Activated CD8-positive, alpha-beta memory T cell treated with anti-CD3 and anti-CD28 coated beads, Interleukin-2, amount 10 ng/mL, durations not matched to agents 7 days and 5 days (primary cell): Measurements from ENCODE around the gene IQGAP2. TPM values are rescaled to one million over a fixed set of nuclear protein-coding genes. Genes with fewer than 3 reads are reported as not detected.
A peak's percentile ranks its signal among the peaks of the same experiment; 100 is the strongest.

ENCODE experiments used
- ATAC-seq: fragments of 150-1000 bp; cut with Tn5 transposase; one replicate; pipeline ENCODE4 v1.10.0; 2021; ENCODE audit warnings: moderate library complexity
- CTCF ChIA-PET: fragments of 350-600 bp; sonication (Branson Sonifier 250); formaldehyde crosslinking; loops from one replicate; lab custom pipeline; 2021; ENCODE audit warnings: antibody characterized with exemption; lab: Charles Lee
- DNase-seq: peaks from one replicate; pipeline ENCODE4 v3.0.0-alpha.2; 2020
- H3K27ac Mint-ChIP-seq: one replicate; pipeline ENCODE4 v1.8.0; 2021; ENCODE audit warnings: mild to moderate bottlenecking, mixed read lengths
- H3K27me3 Mint-ChIP-seq: one replicate; pipeline ENCODE4 v1.8.0; 2021; ENCODE audit warnings: mixed read lengths
- H3K36me3 Mint-ChIP-seq: one replicate; pipeline ENCODE4 v1.8.0; 2021; ENCODE audit warnings: mild to moderate bottlenecking, mixed read lengths
- H3K4me1 Mint-ChIP-seq: one replicate; pipeline ENCODE4 v1.8.0; 2021; ENCODE audit warnings: mixed read lengths
- H3K4me3 Mint-ChIP-seq: one replicate; pipeline ENCODE4 v1.8.0; 2021; ENCODE audit warnings: mild to moderate bottlenecking, moderate library complexity, mixed read lengths
- H3K9me3 Mint-ChIP-seq: one replicate; pipeline ENCODE4 v1.8.0; 2022; ENCODE audit warnings: low read depth, mixed read lengths
- total RNA-seq, 2 experiments: library from RNA; stranded (reverse); gene quantifications; one replicate each; pipeline ENCODE4 v1.2.3, GENCODE V29; 2021

The IQGAP2 gene
- total RNA-seq, 2 experiments from 2014 or later, result 70.2 to 118 TPM

DNA sequence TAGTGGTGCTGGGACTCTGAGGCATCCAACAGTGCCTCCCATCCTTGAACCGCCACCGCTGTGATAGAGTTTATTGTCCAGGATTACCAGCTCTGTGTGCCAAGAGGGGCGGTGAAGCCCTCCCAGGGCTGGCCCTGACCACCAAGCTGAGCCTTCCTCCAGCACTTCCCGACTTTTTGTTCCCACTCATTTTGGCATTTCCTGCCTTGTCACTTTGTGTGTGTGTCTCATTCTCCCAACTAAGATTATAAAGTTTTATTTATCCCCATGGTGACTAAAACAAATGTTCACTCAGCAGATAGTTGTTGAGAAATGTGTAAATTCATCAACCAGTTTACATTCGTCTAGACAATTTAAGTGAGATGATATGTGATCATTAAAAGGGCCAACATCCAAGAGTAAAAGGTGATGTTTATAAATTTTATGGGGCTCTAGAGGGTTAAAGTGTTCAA is 315.3 kb downstream of the IQGAP2 start:
- no peak for DNase-seq
- Mint-ChIP-seq H3K27me3 (peaks cover 2% of the 10 kb centered on the region), H3K4me3 (peak overlapping the region; percentile 89), H3K4me1 (peaks cover 57% of the 10 kb centered on the region), H3K27ac (no peak overlapping the region), H3K36me3 (peaks cover 32% of the 10 kb centered on the region), H3K9me3 (no peaks in the 10 kb centered on the region)
- CTCF ChIA-PET, result interaction anchor here (1.1 to 1.8 kb wide), 4 partner anchors 14 to 56 kb away, joined by 4 to 8 read pairs (median 5); no protein-coding TSS in a partner anchor
- ATAC-seq, result no peak

DNA sequence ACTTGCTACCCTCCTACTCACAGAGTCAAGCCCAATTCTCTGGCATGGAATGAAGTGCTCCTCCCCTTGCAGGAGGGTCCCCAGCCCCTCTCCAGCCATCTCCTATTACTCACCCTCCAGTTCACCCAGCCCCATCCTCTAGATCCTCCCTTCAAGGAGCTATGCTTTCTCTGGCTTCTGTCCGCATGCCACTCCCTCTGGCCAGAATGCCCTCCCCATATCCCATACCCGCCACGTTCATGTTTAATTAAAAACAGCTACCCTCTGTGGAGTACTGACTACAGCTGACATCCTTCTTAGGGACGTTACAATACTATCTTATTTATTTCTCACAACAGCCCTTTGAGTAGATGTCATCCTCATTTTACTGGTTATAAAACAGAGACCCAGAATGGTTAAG is 315.8 kb downstream of the IQGAP2 start:
- ATAC-seq (no peak), DNase-seq (no peak)
- peaks cover 56% of the 10 kb centered on the region for H3K4me1 Mint-ChIP-seq
- peaks cover 2% of the 10 kb centered on the region for H3K27me3 Mint-ChIP-seq
- no peak overlapping the region for H3K4me3 Mint-ChIP-seq
- no peaks in the 10 kb centered on the region for H3K9me3 Mint-ChIP-seq
- H3K27ac Mint-ChIP-seq, result no peak overlapping the region
- H3K36me3 Mint-ChIP-seq, result peaks cover 36% of the 10 kb centered on the region
- CTCF ChIA-PET, result interaction anchor here (1.1 to 1.8 kb wide), 4 partner anchors 13 to 56 kb away, joined by 4 to 8 read pairs (median 5); no protein-coding TSS in a partner anchor

DNA sequence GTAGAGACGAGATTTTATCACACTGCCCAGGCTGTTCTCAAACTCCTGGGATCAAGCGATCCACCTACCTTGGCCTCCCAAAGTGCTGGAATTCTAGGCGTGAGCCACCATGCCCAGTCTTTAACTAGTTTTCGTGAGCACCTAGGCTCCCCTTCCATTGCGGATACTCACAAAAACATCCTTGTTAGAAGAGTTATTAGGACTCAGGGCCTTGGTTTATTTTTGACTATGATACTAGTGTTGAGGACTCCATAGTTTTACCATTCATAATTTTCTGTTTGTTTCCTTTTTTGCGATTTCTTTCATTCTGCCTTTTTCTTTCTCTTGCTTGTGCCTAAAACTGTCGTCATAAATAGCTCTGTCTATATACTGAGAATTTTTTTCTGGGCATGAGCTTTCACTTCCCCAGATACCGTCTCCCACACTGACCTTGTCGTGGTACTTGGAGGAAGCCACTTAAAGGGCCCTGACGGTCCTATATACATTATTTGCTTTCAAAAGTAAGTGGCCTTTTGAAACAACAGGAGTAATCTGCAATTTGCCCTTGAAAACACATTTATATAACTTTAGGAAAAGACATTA is 318.0 kb downstream of the IQGAP2 start:
- Mint-ChIP-seq H3K27me3 (no peaks in the 10 kb centered on the region), H3K4me3 (peak overlapping the region; percentile 8), H3K36me3 (peaks cover 53% of the 10 kb centered on the region), H3K9me3 (no peaks in the 10 kb centered on the region), H3K4me1 (peaks cover 60% of the 10 kb centered on the region), H3K27ac (peak overlapping the region; percentile 48)
- ATAC-seq (no peak), DNase-seq (peak; percentile 28)
- CTCF ChIA-PET, result interaction anchor here (1.0 kb wide), 2 partner anchors 11 to 119 kb away, joined by 3 to 4 read pairs; no protein-coding TSS in a partner anchor

DNA sequence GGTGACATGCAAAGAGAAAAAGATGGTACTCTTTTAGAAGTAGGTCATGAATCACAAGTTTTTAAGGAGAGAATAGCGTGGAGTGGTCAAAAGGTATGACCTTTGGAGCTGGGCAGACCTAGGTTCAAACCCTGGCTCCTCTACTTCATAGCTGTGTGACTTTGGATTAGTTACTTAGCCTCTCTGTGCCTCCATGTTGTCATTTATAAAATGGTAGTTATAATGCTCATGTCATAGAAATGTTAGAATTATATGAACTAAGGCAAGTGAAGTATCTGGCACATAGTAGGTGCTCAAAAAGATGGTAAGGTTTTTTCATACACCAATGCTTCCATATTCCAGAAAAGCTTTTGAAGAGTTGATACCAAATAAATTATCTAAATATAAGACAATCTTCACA is 320.2 kb downstream of the IQGAP2 start:
- Mint-ChIP-seq H3K27me3 (no peaks in the 10 kb centered on the region), H3K36me3 (peaks cover 61% of the 10 kb centered on the region), H3K27ac (no peak overlapping the region), H3K4me3 (no peak overlapping the region), H3K9me3 (peaks cover 7% of the 10 kb centered on the region), H3K4me1 (peaks cover 44% of the 10 kb centered on the region)
- ATAC-seq (no peak), DNase-seq (no peak)
- CTCF ChIA-PET, result interaction anchor here (1.2 to 1.9 kb wide), 3 partner anchors 9 to 51 kb away, joined by 4 to 11 read pairs (median 6); no protein-coding TSS in a partner anchor

DNA sequence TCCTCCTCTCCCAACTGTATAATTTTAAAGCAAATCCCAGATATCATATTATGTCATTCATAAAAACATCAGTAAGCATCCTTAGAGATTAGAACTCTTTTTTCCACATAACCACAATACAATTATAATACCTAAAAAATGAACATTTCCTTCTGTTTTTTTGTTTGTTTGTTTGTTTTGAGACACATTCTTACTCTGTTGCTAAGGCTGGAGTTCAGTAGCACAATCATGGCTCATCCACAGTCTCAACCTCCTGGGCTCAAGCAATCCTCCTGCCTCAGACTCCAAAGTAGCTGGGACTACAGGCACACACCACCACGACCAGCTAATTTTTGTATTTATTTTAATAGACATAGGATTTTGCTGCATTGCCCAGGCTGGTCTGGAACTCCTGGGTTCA is 320.8 kb downstream of the IQGAP2 start:
- no peaks in the 10 kb centered on the region for H3K27me3 Mint-ChIP-seq
- no peak for DNase-seq
- no peak for ATAC-seq
- no peak overlapping the region for H3K27ac Mint-ChIP-seq
- no peak overlapping the region for H3K4me3 Mint-ChIP-seq
- CTCF ChIA-PET, result interaction anchor here (1.2 to 1.9 kb wide), 2 partner anchors 9 to 51 kb away, joined by 6 to 11 read pairs; no protein-coding TSS in a partner anchor
- H3K9me3 Mint-ChIP-seq, result peaks cover 8% of the 10 kb centered on the region
- peaks cover 59% of the 10 kb centered on the region for H3K36me3 Mint-ChIP-seq
- H3K4me1 Mint-ChIP-seq, result peaks cover 38% of the 10 kb centered on the region

DNA sequence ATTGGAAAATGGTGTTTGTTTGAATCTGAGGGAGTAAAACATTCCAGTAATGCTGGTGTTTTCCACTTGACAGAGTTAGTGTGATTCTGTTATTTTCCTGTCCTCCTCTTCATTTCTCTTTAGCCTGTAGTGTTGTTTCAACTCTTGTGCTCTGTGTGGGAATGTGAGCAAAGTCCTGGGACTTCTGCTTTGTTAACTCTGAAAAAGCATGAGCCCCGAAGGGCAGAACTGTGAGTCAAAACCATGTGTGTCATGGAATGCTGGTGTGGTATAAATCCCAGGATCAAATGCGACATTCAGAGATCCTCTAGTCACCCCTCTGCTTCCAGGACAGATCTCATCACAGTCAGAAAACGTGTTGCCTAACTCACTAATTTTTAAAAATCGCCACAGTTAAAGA is 321.8 kb downstream of the IQGAP2 start:
- ATAC-seq (no peak), DNase-seq (no peak)
- Mint-ChIP-seq H3K4me1 (peaks cover 32% of the 10 kb centered on the region), H3K27ac (no peak overlapping the region), H3K36me3 (peaks cover 64% of the 10 kb centered on the region), H3K4me3 (no peak overlapping the region), H3K27me3 (no peaks in the 10 kb centered on the region), H3K9me3 (peaks cover 17% of the 10 kb centered on the region)
- CTCF ChIA-PET, result interaction anchor here (1.2 to 1.5 kb wide), 2 partner anchors 12 to 50 kb away, joined by 5 to 8 read pairs; no protein-coding TSS in a partner anchor

DNA sequence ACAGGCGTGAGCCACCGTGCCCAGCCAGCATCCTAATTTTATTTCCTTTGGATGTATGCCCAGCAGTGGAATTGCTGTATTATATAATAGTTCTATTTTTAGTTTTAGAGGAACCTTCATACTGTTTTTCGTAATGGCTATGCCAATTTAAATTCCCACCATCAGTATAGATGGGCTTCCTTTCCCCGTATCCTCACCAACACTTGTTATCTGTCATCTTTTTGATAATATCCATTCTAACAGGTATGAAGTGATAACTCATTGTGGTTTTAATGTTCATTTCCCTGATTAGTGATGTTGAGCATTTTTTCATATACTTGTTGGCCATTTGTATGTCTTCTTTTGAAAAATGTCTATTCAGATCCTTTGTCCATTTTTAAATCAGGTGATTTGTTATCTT is 325.9 kb downstream of the IQGAP2 start:
- H3K4me1 Mint-ChIP-seq, result peaks cover 51% of the 10 kb centered on the region
- H3K27ac Mint-ChIP-seq, result no peak overlapping the region
- DNase-seq (no peak), ATAC-seq (no peak)
- H3K27me3 Mint-ChIP-seq, result no peaks in the 10 kb centered on the region
- H3K4me3 Mint-ChIP-seq, result no peak overlapping the region
- CTCF ChIA-PET, result no interaction called here
- peaks cover 27% of the 10 kb centered on the region for H3K9me3 Mint-ChIP-seq
- H3K36me3 Mint-ChIP-seq, result peaks cover 76% of the 10 kb centered on the region

DNA sequence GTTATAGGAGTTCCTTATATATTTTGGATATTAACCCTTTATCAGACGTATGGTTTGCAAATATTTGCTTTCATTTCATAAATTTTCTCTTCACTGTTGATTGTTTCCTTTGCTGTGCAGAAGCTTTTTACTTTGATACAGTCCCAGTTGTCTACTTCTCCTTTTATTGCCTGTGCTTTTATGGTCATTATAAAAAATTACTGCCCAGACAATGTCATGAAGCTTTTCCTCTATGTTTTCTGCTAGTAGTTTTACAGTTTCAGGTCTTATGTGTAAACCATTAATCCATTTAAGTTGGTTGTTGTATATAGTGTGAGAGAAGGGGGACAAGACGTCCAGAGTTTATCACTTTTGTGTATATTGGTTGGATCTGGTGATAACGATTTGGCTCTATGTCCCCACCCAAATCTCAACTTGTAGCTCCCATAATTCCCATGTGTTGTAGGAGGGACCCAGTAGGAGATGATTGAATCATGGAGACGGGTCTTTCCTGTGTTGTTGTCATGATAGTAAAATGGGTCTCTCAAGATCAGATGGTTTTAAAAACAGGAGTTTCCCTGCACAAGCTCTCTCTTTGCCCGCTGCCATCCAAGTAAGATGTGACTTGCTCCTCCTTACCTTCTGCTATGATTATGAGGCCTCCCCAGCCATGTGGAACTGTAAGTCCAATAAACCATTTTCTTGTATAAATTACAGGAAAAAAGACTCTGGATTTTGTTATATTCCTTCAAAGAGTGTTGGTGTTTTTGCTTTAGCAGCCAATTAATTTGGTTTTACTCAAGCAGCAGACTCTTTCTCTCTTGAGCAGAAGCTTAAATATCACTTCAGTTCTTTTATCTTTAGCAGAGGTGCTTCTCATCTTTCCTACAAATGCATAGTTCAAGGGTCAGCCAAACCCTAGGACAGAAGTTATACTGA is 326.5 kb downstream of the IQGAP2 start:
- Mint-ChIP-seq H3K4me1 (peaks cover 53% of the 10 kb centered on the region), H3K9me3 (peaks cover 27% of the 10 kb centered on the region), H3K36me3 (peaks cover 78% of the 10 kb centered on the region), H3K27me3 (no peaks in the 10 kb centered on the region), H3K4me3 (no peak overlapping the region), H3K27ac (no peak overlapping the region)
- DNase-seq (no peak), ATAC-seq (no peak)
- CTCF ChIA-PET, result interaction anchor here (1.4 to 2.2 kb wide), 2 partner anchors 12 to 45 kb away, joined by 5 to 9 read pairs; no protein-coding TSS in a partner anchor

DNA sequence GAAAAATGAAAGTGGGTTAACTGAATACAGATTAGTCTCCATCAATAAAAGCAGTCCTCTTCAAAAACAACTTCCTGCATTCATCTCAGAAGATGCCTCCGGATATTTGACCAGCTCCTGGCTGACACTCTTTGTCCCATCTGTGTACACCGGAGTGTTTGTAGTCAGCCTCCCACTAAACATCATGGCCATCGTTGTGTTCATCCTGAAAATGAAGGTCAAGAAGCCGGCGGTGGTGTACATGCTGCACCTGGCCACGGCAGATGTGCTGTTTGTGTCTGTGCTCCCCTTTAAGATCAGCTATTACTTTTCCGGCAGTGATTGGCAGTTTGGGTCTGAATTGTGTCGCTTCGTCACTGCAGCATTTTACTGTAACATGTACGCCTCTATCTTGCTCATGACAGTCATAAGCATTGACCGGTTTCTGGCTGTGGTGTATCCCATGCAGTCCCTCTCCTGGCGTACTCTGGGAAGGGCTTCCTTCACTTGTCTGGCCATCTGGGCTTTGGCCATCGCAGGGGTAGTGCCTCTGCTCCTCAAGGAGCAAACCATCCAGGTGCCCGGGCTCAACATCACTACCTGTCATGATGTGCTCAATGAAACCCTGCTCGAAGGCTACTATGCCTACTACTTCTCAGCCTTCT is 329.4 kb downstream of the IQGAP2 start:
- Mint-ChIP-seq H3K4me1 (peaks cover 63% of the 10 kb centered on the region), H3K27ac (peak overlapping the region; percentile 95), H3K36me3 (peaks cover 68% of the 10 kb centered on the region), H3K4me3 (peak overlapping the region; percentile 65), H3K9me3 (peaks cover 22% of the 10 kb centered on the region), H3K27me3 (no peaks in the 10 kb centered on the region)
- ATAC-seq, result peak; percentile 58
- CTCF ChIA-PET, result interaction anchor here (1.2 to 2.8 kb wide), 10 partner anchors 10 to 298 kb away, joined by 3 to 18 read pairs (median 6); partner anchors contain the start of genes AGGF1 and F2R
- DNase-seq, result peak; percentile 71

DNA sequence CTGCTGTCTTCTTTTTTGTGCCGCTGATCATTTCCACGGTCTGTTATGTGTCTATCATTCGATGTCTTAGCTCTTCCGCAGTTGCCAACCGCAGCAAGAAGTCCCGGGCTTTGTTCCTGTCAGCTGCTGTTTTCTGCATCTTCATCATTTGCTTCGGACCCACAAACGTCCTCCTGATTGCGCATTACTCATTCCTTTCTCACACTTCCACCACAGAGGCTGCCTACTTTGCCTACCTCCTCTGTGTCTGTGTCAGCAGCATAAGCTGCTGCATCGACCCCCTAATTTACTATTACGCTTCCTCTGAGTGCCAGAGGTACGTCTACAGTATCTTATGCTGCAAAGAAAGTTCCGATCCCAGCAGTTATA is 329.9 kb downstream of the IQGAP2 start:
- peaks cover 68% of the 10 kb centered on the region for H3K4me1 Mint-ChIP-seq

DNA sequence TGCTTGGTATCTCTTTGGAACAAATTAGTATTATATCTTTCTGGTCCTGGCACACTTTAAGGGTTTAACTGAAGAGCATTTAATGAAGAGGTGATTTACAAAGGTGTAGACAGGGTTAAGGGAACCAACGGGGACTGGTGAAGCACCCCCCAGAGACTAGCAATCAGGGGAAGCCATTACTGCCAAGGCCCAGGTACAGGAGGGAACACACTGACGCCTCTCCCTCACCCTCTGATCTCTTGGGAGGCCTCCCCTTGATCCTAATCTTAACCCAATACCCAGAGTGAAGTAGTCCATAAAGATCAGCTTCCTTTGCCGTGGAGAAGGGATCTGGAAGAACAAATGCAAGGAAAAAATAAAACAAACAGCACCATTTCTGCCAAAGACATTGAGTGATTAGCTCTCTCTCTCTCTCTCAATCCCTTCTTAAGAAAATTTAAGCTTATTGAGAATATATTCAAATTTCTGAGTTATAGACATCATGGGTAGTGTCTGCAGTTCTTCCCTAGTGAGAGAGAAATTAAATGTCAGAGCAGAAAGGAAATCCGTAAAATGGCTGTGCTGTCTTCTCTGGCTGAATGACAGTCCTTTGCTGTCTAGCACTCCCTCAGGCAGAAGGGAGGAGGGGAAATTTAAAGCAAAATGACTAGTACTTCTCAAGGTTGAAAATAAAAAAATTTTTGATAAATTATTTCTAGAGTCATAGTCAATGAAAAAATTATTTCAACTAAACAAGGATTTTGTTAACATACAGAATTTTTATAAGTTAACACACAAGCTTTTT is 332.9 kb downstream of the IQGAP2 start:
- Mint-ChIP-seq H3K4me1 (peaks cover 85% of the 10 kb centered on the region), H3K4me3 (no peak overlapping the region), H3K9me3 (no peaks in the 10 kb centered on the region), H3K27me3 (no peaks in the 10 kb centered on the region), H3K27ac (peak overlapping the region; percentile 74), H3K36me3 (peaks cover 40% of the 10 kb centered on the region)
- CTCF ChIA-PET, result interaction anchor here (0.7 to 6.6 kb wide), 10 partner anchors 9 to 332 kb away, joined by 3 to 67 read pairs (median 4); no protein-coding TSS in a partner anchor
- DNase-seq (peak; percentile 38), ATAC-seq (no peak)

More for the DNA sequence above, 329.9 kb downstream of the IQGAP2 start:
- H3K27ac Mint-ChIP-seq, result peak overlapping the region; percentile 95
- ATAC-seq (peak; percentile 86), DNase-seq (peak; percentile 94)
- H3K9me3 Mint-ChIP-seq, result peaks cover 22% of the 10 kb centered on the region
- CTCF ChIA-PET, result interaction anchor here (1.2 to 2.8 kb wide), 9 partner anchors 11 to 297 kb away, joined by 3 to 18 read pairs (median 6); partner anchors contain the start of genes AGGF1 and F2R
- peak overlapping the region; percentile 65 for H3K4me3 Mint-ChIP-seq
- H3K27me3 Mint-ChIP-seq, result no peaks in the 10 kb centered on the region
- peaks cover 67% of the 10 kb centered on the region for H3K36me3 Mint-ChIP-seq
